Measurements from ENCODE around the gene RAP1A. TPM values are rescaled to one million over a fixed set of nuclear protein-coding genes. Genes with fewer than 3 reads are reported as not detected.
"Not testable (repeated sequence)": the region's sequence is repeated elsewhere in the genome, so short reads cannot be mapped to it uniquely, and the experiment has no call there.

The RAP1A gene
- total RNA-seq, 1 experiment from 2014 or later = 24.7 TPM

- no peak for DNase-seq (ENCODE audit: low read depth)
These were observed 9.8 kb downstream of the RAP1A start for GRCh38 chr1:111629190-111629954.

GRCh38 chr1:111630567-111630966 is 11.0 kb downstream of the RAP1A start:
- no peak for DNase-seq (ENCODE audit: low read depth)

GRCh38 chr1:111631502-111631901 is 11.9 kb downstream of the RAP1A start:
- no peak for DNase-seq (ENCODE audit: low read depth)

DNA sequence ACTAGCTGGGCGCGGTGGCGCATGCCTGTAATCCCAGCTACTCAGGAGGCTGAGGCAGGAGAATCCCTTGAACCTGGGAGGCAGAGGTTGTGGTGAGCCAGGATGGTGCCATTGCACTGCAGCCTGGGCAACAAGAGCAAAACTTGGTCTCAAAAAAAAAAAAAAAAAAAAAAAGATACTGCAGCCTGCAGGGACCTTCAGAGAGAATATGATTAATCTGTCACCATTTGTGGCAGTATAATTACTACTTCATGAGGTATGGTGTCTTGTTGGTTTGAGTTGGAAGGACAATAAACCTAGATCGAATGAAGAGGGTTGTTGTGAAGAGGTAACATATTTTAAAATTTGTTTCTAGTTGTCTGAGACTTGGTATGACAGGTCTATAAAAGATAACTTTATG is 13.2 kb downstream of the RAP1A start:
- DNase-seq (ENCODE audit: low read depth) = not testable (repeated sequence)

DNA sequence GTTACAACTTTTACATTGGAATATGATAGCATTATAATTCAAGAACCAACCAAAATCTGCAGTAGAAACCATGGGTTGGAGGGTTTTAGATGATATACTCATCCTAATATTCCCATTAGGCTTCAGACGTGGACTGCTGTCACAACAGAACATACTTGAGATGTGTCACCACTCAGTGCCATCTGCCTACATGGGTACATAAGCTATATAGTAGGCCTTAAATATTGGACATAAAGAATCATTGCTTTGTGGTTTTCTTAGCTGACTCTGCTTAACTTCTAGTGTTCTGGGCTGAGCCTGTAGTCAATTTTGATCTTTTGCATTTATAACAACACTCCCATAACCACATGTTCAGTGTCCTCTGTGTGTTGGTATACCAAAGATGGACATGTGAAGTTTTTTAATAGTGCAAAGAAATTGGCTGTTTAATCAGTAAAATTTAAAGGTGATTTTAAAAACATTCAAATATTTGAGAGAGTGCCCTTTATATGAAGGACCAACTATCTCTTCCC is 14.2 kb downstream of the RAP1A start:
- DNase-seq (ENCODE audit: low read depth) = no peak

DNA sequence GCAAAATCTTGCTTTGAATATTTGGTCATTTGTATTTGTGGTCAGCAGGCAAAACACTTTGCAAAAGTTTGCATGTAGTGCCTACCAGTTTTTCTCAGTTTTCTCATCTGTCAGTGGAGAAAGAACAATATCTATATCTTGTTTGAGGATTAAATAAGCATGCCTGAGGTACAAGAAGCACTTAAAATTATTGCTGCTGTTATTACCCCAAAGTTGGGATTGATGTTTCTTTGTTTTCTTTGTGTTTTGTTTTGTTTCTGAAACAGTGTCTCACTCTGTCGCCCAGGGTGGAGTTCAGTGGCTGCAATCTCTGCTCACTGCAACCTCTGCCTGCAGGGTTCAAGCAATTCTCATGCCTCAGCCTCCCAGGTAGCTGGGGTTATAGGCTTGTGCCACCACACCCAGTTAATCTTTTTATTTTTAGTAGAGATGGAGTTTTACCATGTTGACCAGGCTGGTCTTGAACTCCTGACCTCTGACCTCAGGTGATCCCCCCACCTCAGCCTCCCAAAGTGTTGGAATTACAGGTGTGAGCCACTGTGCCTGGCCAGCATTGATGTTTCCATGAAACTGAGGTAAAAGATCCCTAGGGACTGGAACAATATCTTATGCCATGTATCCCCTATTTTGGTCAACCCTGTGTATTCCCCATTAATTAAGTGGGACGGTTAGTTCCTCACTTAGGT is 15.9 kb downstream of the RAP1A start:
- DNase-seq (ENCODE audit: low read depth) = no peak

GRCh38 chr1:111638320-111638719 is 18.7 kb downstream of the RAP1A start:
- no peak for DNase-seq (ENCODE audit: low read depth)

- no peak for DNase-seq (ENCODE audit: low read depth)
These were observed 20.1 kb downstream of the RAP1A start for GRCh38 chr1:111639602-111640198.

- no peak for DNase-seq (ENCODE audit: low read depth)
These were observed 23.5 kb downstream of the RAP1A start for GRCh38 chr1:111643097-111643496.

DNA sequence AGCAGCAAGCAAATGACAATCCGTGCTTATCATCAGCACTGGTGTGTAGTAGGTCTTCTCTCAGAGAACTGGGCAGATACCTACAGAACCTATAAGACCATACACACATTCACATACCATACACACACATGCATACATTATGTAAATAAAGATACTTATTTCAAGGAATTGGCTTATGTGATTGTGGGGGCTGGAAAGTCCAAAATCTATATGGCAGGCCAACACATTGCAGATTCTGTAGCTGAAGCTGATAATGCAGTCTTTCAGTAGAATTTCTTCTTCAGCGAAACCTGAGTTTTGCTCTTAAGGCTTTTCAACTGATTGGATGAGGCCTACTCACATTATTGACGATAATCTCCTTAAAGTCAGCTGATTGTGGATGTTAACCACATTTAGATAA is 24.1 kb downstream of the RAP1A start:
- DNase-seq (ENCODE audit: low read depth) = no peak

- DNase-seq (ENCODE audit: low read depth) = no peak
These were observed 24.9 kb downstream of the RAP1A start for GRCh38 chr1:111644506-111644905.

- DNase-seq (ENCODE audit: low read depth) = no peak
These were observed 28.1 kb downstream of the RAP1A start for GRCh38 chr1:111647736-111648135.

GRCh38 chr1:111648806-111649205 is 29.2 kb downstream of the RAP1A start:
- DNase-seq (ENCODE audit: low read depth) = no peak

DNA sequence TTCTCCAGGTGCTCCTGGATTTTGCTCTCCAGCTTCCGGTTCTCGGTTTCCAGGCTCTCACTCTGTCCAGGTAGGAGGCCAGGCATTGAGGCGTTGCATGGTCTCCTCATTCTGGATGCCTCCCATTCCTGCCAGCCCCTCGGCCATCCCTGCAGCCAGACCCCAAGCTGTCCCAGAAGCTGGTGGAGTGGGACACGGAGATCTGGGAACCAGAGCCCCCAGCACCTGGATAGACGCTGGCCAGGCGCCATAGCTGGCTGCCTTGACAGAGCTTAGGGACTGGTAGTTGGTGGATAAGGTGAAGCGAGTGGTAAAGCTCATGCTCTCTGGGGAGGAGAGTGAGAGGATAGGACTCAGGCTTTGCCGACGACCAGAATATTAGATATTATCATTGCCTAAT is 29.6 kb downstream of the RAP1A start:
- no peak for DNase-seq (ENCODE audit: low read depth)

GRCh38 chr1:111649648-111650047 is 30.1 kb downstream of the RAP1A start:
- no peak for DNase-seq (ENCODE audit: low read depth)

- no peak for DNase-seq (ENCODE audit: low read depth)
These were observed 34.1 kb downstream of the RAP1A start for GRCh38 chr1:111653709-111654108.

DNA sequence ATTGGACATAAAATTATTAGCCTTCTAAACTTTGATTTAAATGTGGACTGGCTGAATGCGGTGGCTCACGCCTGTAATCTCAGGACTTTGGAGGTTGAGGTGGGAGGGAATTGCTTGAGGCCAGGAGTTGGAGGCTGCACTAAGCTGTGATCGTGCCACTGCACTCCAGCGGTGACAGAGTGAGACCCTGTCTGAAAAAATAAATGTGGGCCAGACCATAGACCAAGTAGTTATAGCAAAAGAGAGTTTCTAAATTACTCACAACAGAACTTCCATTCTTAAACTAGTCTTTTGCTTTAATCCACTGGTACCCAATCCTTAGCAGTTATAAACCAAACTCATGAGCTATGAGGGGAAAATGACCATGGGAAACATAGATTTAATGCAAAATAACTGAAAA is 35.2 kb downstream of the RAP1A start:
- DNase-seq (ENCODE audit: low read depth) = no peak

- peak; percentile 63 for DNase-seq (ENCODE audit: low read depth)
These were observed 36.8 kb downstream of the RAP1A start for GRCh38 chr1:111656086-111657017.

- no peak for DNase-seq (ENCODE audit: low read depth)
These were observed 39.0 kb downstream of the RAP1A start for GRCh38 chr1:111658622-111659021.

GRCh38 chr1:111660204-111661150 is 40.9 kb downstream of the RAP1A start:
- no peak for DNase-seq (ENCODE audit: low read depth)
